ENCODE results near the gene FAM131C. TPM values are rescaled to one million over a fixed set of nuclear protein-coding genes. Genes with fewer than 3 reads are reported as not detected.
"Not testable (repeated sequence)": the region's sequence is repeated elsewhere in the genome, so short reads cannot be mapped to it uniquely, and the experiment has no call there.

Gene FAM131C
- polyA plus RNA-seq, 5 donors = 0.11 to 0.27 (median 0.24) TPM

- not testable (repeated sequence) for DNase-seq
Observed at GRCh38 chr1:16061989-16062686, 11.3 kb downstream of the FAM131C start.

GRCh38 chr1:16061266-16061665, 12.2 kb downstream of the FAM131C start:
- DNase-seq = no peak

DNA sequence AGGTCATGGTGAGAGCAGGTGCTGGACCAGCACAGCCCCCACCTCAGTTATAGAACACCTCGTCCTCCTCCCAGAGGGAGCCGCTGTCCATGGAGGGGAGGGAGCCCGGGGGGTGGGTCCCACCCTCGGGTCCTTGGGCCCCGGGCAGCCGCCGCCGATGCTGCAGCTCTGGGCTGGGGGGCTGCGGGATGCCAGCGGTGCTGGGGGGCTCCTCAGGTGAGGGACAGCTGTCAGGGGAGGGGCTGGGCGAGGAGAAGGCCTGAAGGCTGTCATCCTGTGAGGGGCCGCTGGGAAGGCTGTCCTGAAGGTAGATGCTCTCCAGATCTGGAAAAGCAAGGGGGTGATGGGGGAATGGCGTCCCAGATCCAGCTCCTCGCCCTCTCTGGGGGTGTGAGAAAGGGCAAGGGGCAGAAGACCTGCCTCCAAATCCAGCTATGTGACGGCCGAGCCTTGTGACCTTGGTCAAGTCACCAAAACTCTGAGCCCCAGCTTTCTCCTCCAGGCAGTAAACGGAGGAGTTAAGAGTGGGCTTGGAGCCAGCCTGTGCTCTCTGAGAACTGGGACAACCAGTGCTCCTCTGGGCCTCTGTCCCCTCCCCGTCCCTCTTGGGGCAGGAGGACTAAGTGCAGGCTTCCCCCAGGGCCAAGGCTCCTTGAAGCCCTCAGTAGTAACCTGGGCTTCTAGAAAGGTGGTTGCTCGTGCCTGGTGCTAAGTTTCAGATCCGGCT, 14.9 kb downstream of the FAM131C start:
- not testable (repeated sequence) for DNase-seq

- not testable (repeated sequence) for DNase-seq
Observed at GRCh38 chr1:16057314-16057915, 16.0 kb downstream of the FAM131C start.

DNA sequence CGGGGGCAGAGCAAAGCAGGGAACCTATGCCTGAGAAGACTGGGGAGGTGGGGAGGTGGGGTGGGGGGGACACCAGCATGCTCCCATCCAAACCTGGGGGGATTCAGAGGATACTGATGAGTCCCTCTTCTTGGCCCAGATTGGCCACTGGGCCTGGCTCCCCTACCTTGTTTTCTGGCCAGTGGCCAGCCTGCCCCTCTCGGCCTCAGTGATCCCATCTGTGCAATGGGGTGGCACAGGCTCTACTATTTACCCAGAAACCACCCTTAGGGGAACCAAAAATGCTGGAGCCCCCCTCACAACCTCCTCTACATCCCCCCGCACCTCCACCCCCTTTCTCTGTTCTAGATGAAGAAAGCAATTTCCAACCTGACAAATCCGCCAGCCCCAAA, 16.9 kb downstream of the FAM131C start:
- DNase-seq = not testable (repeated sequence)

- peak; percentile 62 to 74 for DNase-seq
Observed at GRCh38 chr1:16055613-16056520, 17.6 kb downstream of the FAM131C start.

GRCh38 chr1:16054598-16055540, 18.6 kb downstream of the FAM131C start:
- no peak for DNase-seq

DNA sequence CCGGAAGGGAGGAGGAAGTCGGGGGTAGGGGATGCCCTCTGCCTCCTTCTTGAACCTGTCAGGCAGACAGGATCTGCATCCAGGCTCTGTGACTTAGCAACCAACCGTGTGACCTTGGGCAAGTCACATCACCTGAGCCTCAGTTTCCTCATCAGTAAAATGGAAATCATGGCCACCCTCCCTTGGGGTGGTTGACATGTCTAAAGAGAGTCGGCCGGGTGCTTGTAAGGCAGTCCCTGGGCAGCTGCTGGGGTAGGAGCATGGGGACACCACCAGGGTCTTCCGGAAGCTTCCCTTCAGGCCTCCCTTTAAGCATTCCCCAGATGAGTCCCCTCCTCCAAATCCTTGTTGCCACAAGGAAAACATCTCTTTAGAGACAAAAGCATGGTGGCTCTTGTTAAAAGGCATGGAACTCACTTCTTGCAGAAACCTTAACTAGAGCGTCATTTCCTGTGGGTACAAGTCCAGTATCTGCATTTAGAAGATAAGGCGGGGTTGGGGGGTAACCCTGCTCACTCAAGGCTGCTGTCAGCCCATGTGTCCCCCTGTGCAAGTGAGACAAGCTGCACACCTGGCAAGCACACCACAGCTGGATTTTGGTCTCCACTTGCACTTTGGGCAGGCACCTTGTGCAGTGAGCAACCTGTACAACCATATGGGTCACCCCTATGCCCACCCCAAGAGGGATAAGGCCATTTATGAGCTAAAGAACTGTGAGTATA, 19.5 kb downstream of the FAM131C start:
- DNase-seq = no peak

DNA sequence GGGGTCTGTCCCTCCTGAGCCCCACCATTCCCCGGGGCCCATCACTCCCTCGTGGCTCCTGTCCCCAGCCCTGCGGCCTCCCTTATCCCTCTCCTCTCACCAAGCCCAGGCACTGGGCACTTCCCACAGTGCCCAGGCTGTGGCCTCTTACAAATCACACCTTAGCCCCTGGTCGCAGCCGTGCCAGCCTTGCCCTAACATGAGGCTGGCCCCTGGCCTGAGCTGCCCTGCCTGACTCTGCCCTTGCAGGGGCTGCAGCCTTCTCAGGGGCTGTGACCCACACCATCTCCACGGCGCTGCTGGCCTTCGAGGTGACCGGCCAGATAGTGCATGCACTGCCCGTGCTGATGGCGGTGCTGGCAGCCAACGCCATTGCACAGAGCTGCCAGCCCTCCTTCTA, 21.5 kb downstream of the FAM131C start:
- not testable (repeated sequence) for DNase-seq

- DNase-seq = no peak
Observed at GRCh38 chr1:16051039-16051438, 22.4 kb downstream of the FAM131C start.

- DNase-seq = no peak
Observed at GRCh38 chr1:16050328-16050727, 23.1 kb downstream of the FAM131C start.

- DNase-seq = peak; percentile 66 to 71
Observed at GRCh38 chr1:16048573-16049189, 24.8 kb downstream of the FAM131C start.

DNA sequence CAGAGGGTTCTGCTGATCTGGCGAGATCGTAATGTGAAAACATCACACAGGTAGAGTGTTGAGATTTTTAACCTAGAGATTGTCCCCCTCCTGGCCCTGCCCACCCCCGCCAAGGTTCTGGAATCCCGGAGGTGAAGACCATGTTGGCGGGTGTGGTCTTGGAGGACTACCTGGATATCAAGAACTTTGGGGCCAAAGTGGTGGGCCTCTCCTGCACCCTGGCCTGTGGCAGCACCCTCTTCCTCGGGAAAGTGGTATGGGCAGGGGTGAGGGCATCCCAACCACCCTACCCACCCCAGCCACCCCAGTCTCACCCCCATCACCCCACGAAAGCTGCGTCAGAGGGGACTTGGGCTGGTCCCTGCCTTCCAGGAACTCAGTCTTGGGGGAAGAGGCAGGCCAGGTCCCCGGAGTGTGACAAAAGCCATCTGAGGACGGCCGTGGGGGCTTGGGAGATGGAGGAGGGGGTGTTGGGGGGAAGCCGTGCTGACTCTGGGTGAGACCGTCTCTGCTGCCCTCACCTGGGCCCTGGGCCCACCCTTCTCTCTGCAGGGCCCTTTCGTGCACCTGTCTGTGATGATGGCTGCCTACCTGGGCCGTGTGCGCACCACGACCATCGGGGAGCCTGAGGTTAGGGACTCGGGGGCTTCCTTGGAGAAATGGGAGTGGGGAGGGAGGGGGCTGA, 25.5 kb downstream of the FAM131C start:
- no peak for DNase-seq

- no peak for DNase-seq
Observed at GRCh38 chr1:16046842-16047241, 26.6 kb downstream of the FAM131C start.

DNA sequence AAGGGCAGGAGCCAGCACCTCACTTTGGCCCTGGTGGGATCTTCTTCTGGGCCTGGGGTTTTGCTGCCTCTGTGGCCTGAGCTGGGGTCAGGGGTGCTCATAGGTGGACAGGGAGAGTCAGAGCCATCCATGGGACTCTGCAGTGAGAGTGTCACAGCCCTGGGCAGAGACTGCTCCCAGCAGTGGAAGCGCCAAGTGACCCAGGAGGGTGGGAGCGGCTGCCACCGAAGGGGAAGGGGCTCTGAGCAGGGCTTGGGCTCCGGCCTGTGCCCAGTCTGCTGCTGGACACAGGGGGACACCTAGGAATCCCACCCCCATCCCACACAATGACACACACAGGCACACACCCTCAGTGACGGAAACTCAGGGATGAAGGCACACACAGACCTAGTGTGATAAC, 29.5 kb downstream of the FAM131C start:
- DNase-seq = no peak

DNA sequence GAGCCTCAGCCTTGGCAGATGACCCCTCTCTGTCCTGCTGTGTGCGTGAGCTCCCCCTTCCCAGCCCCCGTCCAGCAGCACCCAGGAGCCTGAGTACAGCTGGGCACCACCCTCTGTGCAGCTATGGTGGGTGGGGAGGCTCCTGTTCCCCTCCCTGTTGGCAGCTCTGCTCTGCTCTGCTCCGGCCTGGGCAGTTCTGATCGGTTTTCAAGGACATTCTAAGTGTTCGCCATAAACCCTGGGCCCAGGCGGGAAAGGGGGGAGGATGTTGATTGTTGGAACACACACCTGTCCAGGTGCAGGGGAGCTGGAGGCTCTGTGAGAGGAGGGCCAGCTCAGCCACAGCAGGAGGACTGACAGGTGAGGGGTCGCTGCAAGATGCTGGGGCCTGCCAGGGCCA, 29.9 kb downstream of the FAM131C start, which contains the start of gene CLCNKB:
CLCNKB (plus strand) TSS at position 262 of the 400 bp plus-strand sequence. CDS start 711 bp downstream, outside the sequence.
- no peak for DNase-seq

DNA sequence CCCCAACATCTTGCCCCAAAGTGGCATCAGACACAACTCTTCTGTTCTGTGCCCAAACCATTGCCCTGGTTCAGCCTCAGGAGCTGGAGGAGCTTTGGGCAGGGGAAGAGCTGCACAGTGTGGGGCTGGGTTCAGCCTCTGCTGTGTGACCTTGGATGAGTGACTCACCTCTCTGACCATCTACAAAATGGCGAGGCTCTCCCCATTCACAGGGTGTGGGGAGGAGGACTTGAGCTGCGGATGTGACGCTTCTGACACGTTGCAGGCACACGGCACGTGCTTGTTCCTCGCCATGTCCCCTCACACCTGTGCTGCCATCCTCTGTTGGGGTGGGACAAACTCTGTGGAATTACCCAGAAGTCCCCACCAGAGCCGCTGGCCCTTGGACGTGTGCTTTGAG, 30.8 kb downstream of the FAM131C start:
- not testable (repeated sequence) for DNase-seq

- DNase-seq = no peak
Observed at GRCh38 chr1:16042096-16042495, 31.4 kb downstream of the FAM131C start.

DNA sequence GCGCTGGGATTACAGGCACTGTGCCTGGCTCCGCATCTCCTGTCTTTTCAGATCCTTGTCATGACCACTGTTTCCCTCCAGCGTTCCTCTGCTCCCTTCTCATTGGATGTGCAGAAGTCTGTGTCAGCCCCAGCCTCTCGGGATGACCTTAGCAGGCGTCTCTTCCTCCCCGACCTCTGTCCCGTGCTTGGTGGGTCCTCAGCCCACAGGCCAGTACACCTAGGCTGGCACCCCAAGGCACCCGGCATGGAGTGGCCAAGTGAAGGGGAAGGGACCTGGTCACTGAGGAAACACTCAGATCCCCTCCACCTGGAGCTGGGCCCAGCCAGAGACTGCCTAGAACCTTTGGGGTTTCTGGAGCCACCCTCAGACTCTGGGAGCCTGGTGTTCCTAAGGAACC, 32.3 kb downstream of the FAM131C start:
- DNase-seq = no peak
